NCI-H345 treated with DMSO at 0.1 percent for 48 hours (cell line): ENCODE data around the gene MCM9.
"Not testable (repeated sequence)": the region's sequence is repeated elsewhere in the genome, so short reads cannot be mapped to it uniquely, and the experiment has no call there.

Source experiments
- DNase-seq: peaks from one replicate; lab custom pipeline; 2025; ENCODE audit not compliant: unreplicated experiment; lab: John Stamatoyannopoulos, UW

Gene MCM9

DNA sequence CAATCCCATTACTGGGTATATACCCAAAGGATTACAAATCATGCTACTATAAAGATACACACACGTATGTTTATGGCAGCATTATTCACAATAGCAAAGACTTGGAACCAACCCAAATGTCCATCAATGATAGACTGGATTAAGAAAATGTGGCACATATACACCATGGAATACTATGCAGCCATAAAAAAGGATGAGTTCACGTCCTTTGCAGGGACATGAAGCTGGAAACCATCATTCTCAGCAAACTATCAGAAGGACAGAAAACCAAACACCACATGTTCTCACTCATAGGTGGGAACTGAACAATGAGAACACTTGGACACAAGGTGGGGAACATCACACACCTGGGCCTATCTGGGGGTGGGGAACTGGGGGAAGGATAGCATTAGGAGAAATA is 66.1 kb downstream of the MCM9 start:
- not testable (repeated sequence) for DNase-seq

DNA sequence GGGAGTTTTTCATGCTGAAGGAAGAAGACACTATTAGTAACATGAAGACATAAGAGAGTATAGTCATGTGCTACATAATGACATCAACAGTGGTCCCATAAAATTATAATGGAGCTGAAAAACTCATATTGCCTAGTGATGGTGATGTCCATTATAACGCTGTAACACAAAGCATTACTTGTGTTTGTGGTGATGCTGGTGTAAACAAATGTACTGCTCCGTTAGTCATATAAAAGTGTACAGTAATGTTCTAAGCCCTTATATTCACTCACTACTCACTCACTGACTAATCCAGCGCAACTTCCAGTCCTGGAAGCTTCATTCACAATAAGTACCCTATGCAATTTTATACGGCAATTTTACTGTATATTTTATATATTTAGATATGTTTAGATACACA is 67.8 kb downstream of the MCM9 start:
- DNase-seq, result no peak

DNA sequence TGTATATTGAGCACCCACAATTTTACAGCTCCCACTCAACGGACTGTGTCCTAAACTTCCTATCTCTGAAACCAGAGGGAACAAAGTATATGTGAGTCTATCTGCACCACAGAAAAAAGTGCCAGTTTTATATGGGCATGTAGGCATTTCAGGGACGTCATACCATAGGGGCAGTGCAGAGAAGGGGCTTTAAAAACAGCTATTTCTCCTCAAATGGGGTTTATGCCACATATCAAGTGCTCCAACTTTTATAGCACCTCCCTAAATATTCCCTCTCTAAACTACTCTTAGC is 69.9 kb downstream of the MCM9 start:
- DNase-seq, result no peak

DNA sequence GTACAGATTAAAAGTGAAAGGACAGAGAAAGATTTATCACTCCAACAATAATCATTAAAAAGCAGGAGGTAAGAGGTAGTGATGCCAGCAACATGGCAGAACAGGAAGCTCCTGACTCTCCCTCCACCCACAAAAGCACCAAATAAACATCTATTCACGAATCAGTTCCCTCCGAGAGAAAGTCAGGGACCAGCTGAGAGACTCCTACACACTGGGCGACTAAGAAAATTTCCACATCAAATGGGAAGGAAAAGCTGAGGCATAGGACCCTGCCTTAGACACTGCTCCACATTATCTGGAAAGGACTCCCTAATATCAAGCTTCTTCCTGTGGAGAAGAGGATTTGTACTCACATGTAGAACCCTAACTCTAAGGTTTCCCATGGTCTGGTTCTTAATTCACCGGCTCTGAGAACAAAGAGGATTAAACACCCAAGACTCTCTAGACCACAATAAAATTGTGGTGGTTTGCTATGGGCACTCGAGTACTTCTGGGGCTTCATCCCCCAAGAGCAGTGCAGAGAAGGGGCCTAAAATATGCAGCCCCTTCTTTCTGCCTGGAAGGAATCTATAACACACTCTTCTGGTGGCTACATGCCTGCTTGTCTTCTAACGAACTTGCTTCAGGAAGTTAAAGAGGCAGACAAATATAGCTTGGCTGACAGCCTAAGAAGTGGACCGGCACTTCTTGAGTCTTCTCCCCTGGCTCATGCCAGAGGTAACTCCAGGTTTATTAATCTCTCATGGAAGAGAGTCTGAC is 70.4 kb downstream of the MCM9 start:
- no peak for DNase-seq

DNA sequence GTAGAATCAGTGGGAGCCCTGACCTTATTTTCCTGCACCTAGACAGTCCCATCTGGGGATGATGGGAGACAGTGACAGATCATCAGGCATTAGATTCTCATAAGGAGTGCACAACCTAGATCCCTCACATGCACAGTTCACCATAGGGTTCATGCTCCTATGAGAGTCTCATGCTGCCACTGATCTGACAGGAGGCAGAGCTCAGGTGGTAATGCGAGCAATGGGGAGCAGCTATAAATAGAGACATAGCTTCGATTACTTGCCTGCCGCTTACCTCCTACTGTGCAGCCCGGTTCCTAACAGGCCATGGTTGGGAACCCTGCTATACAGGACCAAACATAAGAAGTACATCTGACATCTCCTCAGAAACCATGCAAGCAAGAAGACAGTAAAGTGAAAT is 72.5 kb downstream of the MCM9 start:
- DNase-seq, result no peak

DNA sequence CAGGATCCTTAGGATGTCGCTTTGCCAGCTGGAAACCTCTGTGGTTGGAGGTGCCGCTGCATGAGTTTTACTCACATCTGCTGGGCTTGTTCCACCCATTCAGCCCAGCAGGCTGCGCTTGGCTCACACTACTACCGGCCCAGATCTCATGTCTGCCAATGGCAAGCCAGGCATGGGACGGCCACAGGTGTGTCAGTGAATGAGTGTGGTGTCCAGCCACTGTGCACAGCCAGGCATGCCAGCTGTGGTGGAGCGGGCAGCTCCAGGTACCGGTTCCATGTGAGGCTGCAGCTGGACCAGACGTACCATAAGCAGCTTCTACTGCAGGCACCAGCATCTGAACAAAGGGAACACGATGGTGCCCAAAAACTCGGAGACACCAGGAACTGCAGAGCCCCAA is 74.1 kb downstream of the MCM9 start:
- no peak for DNase-seq

DNA sequence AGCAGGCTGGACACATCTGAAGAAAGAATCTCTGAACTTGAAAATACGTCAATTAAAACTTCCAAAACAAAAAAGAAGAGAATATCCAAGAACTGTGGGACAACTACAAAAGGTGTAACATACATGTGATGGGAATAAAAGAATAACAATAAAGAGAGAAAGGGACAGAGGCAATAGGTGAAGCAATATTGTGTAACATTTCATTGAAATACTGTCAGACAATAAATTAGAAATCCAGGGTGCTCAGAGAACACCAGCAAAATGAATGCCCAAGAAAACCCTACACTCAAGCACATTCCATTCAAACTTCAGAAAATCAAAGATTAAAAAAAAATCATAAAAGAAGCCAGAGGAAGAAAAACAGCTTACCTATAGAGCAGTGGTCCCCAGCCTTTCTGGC is 74.6 kb downstream of the MCM9 start:
- DNase-seq, result no peak

DNA sequence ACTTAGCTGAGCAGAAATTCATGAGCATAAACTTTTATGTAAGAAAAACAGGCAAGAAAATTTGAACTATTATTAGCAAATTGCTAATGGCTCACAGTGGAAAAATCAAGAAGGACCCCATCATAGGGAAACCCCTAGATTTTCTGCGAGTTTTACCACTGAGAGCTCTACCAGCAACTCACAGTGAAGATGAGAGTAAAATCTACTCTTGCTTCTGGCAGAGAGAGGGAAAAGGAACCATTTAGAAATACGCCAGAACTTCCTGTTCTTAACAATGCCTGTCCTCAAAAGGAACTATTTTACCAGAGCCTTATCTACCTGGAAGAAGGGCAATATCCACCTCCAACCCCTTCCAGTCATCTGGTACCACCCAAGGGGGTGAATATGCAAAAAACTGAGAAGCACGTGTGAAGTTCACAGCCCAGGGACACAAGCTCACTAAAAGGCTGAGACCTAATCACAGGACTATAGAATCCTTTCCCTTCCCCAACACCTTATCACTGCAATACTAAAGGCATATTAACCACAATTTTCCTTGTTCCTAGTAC is 75.4 kb downstream of the MCM9 start:
- no peak for DNase-seq

DNA sequence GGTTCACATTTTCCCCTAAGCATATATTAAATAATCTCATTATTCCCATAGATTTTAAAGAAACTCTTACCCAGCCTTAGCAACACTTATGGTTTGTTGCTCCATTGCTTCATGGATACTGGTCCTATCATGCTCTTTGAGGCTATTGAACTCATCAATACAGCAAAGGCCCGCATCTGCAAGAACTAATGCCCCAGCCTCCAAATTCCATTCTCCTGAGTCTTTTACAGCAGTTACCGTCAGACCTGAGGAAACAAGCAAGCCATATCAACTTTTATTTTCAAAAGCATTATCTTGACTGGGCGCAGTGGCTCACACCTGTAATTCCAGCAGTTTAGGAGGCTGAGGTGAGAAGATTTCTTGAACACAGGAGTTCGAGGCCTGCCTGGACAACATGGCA is 78.7 kb downstream of the MCM9 start:
- no peak for DNase-seq

DNA sequence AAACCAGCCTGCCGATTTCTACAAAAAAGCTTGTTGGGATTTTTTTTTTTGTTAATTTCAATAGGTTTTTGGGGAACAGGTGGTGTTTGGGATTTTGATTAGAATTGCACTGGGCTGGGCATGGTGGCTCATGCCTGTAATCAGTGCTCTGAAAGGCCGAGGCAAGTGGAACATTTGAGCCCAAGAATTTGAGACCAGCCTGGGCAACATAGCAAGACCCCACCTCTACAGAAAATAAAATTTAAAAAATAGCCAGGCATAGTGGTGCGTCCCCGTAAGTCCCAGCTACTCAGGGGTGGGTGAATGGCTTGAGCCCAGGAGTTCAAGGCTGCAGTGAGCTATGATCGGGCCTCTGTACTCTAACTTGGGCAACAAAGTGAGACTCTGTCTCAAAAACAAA is 81.6 kb downstream of the MCM9 start:
- DNase-seq, result no peak

DNA sequence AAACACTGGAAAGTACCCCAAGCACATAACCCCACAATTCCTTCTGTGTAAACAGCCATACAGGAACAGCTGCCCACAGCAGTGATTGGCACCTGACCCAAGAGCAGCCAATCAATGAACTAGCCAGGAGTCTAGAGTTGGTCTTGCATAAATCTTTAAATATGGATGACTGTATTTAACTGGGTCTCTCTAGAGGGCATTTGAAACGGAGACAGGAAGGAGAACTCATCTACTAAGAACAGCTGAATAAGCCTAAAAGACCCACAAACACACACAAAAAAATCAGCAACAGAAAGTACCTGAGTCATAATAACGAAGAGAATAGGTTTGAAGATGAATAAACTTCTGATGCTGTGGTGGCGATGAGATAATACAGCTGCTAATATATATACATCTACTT is 90.0 kb downstream of the MCM9 start:
- DNase-seq, result no peak

DNA sequence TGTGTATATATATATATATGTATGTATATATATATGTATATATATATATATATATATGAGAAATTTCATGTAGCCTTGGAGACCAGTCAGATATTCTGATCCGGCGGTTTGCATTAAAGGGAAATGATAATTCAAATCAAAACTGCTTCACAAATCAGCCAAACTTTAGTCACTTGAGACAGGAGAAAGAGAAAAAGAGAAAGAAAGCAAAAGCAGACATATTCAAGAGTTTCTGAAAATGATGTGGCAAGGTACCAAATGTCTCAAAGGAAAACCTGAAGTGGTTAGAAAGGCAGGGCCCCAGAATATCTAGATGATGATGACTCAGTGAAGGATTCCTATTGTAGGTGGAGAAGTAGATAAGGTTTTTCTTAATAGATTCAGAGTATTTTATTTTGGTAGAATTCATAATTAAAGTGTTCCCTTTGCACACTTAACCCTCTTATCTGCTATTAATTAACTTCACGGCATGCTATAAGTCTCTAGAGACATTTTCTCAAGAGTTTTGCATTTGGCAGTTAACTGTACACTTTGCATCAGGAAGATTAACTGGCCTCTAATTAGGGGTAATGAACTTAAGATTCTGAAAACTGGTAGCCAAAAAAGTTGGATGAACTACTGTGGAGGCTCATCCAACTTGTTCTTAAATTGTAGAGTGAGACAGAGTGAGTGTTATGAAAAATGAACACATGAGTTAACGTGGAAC is 91.1 kb downstream of the MCM9 start:
- DNase-seq, result no peak

DNA sequence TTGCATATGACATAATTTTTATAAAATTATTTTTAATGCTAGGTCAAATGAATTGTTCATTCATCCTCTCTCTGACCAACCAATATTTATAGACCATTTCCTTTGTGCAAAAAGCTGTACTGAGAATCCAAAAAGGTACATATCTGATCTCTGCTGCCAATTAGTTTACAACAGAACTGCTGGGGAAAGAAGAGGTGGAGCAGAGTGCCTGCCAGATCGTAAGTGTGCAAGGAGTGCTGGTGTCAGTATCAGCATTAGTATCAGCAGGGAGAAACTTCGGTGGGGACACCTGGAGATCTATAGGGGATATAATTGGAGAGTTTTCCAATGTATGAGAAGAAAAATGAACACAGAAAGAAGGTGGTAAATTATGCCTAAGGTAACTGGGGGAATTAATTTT is 104.3 kb downstream of the MCM9 start:
- DNase-seq, result no peak

DNA sequence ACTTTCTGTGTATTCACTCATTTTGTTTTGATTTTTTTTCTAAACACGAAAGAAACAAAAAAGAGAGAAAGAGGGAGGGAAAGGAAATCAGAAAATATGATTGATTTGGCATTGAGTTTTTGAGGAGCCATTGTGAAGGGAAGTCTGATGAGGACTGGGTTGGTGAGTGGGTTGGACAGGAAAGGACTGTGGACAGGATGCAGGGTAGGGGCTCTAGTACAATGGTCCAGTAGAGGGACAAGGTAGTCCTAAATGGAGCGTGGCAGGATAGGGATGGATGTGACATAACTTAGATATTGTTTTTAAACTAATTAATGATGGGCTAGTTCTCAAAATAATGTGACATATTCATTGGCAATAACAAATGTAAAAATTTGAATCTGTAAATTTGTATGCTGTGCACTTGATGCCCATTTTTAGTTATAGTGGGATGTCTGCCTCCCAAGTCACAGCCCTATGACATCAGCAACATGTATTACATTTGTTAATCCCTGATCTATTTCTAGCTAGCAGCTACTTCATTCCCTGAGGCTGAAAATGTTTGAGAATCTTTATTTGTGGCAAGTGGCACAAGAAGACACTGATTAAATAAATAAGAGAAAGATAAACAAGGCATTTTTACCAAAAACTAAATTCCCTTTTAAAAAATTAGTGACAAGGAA is 105.0 kb downstream of the MCM9 start:
- DNase-seq, result no peak

DNA sequence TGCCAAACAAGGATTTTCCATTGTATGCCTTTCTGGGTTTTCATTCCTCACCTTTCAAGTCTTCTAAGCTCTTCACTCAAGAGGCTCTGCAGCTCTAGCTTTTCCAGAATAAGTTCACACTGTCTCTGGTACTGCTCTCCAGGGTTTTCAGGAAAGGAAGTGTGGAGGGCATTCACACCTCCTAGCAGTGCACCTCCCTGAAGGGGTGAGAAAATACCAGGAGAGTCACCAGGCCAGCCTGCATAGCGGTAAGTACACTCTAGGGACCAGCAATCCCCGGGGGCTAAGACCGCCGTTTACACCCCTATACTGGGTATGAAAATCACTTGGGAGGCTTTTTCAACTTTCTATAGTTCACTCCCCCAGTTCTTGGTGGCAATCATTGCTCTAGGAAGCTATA is 108.9 kb downstream of the MCM9 start:
- DNase-seq, result no peak

DNA sequence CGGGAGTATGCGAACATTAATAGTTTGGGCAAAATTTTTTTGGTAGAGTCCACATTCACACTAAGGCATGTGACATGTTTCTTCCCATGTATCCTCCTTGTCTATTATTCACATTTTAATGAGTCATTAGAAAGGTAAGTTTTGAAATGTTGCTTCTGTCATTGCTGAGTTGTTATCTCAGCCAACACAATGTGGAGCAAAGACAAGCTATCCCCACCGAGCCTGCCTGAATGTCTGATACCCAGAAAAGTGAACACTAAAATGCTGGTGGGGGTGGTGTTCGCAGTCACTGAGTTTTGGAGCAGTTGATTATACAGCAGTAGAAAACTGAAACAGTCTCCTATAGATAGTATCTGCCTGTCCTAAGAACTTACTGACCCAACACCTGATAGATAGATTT is 109.3 kb downstream of the MCM9 start:
- no peak for DNase-seq

DNA sequence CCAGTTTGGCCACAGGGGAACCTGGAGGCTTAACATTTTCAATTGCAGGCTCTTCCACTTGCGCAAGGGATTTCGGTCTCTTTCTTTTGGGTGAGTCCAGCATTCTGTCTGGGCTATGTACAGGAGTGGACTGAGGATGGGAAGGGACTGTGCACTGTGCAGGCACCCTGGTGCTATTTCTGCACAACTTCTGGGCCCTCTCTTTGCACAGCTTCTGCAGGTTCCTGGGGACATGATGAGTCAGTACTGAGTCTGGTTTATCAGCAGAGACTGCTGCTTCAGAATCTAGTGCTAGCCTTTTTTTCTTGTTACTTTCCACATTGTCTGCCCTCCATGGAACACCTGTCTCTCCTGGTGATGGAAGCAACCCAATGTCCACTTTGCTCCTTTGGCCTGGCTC is 119.5 kb downstream of the MCM9 start:
- no peak for DNase-seq

DNA sequence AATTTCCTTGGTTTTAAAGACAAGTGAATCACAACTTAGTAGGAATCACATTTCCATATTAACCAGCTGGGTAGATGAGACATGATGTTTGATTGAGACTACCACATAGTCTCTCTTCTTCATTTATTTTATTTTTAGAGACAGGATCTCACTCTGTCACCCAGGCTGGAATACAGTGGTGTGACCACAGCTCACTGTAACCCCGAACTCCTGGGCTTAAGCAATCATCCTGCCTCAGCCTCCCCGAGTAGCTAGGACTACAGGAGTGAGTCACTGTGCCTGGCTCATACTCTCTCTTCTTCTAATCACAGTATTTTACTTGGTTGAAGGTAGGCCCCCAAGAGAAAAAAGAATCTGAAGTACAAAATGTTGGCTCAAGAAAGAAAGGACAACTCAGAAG is 121.2 kb downstream of the MCM9 start:
- no peak for DNase-seq

DNA sequence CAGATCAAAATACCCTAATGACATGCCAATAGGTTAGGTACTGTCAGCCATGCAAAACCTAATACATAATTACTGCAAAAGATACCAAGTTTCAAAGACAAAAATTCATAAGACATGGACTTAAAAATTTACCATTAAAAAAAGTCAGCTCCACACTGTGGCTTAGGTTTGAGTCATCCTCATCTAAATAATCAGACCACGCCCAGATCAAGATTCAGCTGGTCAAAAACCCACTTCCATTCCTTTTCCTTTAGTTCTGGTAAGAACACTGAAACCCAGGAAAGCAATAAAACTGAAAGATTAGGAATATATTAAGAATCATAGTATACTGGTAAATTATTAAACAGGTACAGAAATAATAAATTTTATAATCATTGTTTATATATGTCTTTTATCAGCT is 122.0 kb downstream of the MCM9 start:
- DNase-seq, result no peak

DNA sequence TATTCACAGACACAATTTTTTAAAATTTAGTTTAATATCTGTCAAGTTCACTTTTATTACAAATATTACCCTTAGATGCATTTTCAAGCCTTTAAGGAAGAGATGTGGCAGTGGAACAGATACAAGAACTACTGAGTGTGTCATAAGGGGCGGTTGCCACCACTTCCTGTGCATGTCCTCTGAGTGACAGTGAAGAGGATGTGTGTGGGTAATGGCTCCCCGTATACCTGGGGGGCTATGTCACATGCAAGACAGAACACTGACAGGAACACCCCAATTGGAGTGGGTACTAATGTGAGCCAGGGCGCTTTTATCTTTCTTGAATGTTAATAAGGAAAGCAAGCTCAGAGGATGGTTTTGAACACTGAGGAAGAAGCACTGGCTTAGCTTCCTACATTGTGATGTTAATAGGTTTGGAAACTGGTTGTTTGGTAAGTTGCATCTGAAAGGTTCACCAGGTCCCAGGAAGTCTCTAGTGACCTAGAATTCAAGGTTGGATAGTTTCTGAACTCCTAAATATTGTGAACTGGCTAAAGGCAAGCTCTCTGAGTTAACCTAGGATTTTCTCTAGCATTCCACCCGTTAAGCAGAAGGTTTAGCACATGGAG is 124.4 kb downstream of the MCM9 start:
- DNase-seq, result no peak

DNA sequence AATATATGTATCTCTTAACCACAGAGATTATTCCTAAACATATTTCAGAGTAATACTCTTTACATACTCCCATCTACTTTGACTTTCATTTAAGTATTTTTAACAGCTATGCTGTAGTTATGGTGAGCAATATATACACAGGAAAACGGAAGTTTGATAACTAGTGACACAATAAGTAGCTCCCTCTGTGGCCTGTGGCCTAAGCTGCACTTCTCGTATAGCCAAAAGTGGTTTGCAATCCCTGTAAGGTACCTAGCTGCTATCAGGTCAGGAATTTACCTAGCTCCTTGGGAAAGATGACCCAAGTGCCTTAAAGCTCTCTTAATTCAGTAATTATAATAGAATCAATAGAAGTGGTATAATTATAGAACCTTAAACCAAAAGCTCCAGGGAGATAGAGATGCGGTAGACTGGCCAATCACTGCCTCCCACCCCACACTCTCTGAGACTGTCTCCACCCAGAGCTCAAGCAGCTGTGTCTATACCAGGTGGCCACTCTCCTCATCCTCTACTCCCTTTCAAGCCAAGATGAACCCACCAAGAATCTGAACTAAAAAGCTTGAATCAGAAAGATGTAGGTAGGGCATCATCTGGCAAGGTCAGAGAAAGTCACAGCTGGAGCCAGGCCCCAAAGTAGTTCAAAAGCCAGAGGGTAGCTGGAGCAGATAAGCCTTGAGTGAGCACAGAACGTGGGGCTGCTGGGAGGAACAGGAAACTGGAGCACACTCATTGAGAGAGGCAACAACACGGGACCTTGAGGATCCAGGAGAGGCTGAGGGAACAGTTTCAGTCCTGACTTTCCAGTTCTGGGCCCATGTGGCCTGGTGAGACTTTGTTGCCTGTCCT is 125.9 kb downstream of the MCM9 start:
- no peak for DNase-seq
